Measurements from ENCODE around the gene MAP2K2.

DNA sequence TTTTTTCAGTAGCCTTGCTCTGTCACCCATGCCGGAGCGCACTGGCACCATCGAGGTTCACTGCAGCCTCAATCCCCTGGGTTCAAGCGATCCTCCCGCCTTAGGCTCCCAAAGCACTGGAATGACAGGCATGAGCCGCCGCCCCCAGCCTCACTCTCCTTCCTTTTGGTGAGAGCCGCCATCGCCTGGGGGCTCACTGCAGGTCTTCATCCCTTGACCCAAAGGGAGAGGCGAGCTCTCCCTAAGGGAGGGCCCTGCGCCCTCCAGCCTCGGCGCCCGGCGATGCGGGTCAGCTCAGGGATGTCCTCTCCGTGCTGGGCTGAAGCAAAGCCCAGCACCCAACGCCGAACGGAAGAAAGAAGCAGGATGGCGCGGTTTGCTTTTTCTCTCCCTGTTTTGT is 34.0 kb downstream of the MAP2K2 start:
- TF ChIP-seq, protein P1, sequence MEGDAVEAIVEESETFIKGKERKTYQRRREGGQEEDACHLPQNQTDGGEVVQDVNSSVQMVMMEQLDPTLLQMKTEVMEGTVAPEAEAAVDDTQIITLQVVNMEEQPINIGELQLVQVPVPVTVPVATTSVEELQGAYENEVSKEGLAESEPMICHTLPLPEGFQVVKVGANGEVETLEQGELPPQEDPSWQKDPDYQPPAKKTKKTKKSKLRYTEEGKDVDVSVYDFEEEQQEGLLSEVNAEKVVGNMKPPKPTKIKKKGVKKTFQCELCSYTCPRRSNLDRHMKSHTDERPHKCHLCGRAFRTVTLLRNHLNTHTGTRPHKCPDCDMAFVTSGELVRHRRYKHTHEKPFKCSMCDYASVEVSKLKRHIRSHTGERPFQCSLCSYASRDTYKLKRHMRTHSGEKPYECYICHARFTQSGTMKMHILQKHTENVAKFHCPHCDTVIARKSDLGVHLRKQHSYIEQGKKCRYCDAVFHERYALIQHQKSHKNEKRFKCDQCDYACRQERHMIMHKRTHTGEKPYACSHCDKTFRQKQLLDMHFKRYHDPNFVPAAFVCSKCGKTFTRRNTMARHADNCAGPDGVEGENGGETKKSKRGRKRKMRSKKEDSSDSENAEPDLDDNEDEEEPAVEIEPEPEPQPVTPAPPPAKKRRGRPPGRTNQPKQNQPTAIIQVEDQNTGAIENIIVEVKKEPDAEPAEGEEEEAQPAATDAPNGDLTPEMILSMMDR (conservative IDR thresholded peaks at IDR 0.05; ENCODE audit: low read depth, low read length): no peak
- TF ChIP-seq EZH2 (IDR thresholded peaks at IDR 0.05; ENCODE audit: borderline replicate concordance, low read depth, low read length, poor library complexity, severe bottlenecking): no peak
